Smooth muscle cell (in vitro differentiated cells): ENCODE data around the gene SLC16A3. TPM values are rescaled to one million over a fixed set of nuclear protein-coding genes. Genes with fewer than 3 reads are reported as not detected.

Experiments used
- DNase-seq: peaks from one replicate; lab custom pipeline; 2025; ENCODE audit not compliant: unreplicated experiment; lab: John Stamatoyannopoulos, UW
- H2AFZ ChIP-seq: fragments of 200-600 bp; sonication (generic); 2 replicates; pipeline ENCODE4 v1.6.0; 2016; ENCODE audit warnings: antibody characterized with exemption, low read depth, mild to moderate bottlenecking
- H3F3A ChIP-seq: fragments of 200-600 bp; sonication (generic); 2 replicates; pipeline ENCODE4 v1.6.0; 2017; ENCODE audit warnings: antibody characterized with exemption, low read depth
- H3K27ac ChIP-seq: fragments of 200-600 bp; sonication (generic); 2 replicates; pipeline ENCODE4 v1.5.1; 2016; ENCODE audit warnings: low read depth, mild to moderate bottlenecking
- H3K27me3 ChIP-seq: fragments of 200-600 bp; sonication (generic); 2 replicates; pipeline ENCODE4 v1.6.1; 2016; ENCODE audit warnings: low read depth, mild to moderate bottlenecking
- H3K36me3 ChIP-seq: fragments of 200-600 bp; sonication (generic); 2 replicates; pipeline ENCODE4 v1.5.1; 2016; ENCODE audit warnings: low read depth
- H3K4me1 ChIP-seq: fragments of 200-600 bp; sonication (generic); 2 replicates; pipeline ENCODE4 v1.5.1; 2016; ENCODE audit warnings: low read depth
- H3K4me2 ChIP-seq: fragments of 200-600 bp; sonication (generic); 2 replicates; pipeline ENCODE4 v1.6.0; 2016; ENCODE audit warnings: mild to moderate bottlenecking
- H3K4me3 ChIP-seq: fragments of 200-600 bp; sonication (generic); 2 replicates; pipeline ENCODE4 v1.5.1; 2016; ENCODE audit warnings: mild to moderate bottlenecking
- H3K79me2 ChIP-seq: fragments of 200-600 bp; sonication (generic); 2 replicates; pipeline ENCODE4 v1.6.0; 2016; ENCODE audit warnings: low read depth, mild to moderate bottlenecking
- H3K9ac ChIP-seq: fragments of 200-600 bp; sonication (generic); 2 replicates; pipeline ENCODE4 v1.6.0; 2016; ENCODE audit warnings: low read depth
- H3K9me3 ChIP-seq: fragments of 200-600 bp; sonication (generic); replicated peaks from 2 replicates; pipeline ENCODE4 v1.5.1; 2016; ENCODE audit warnings: low read depth
- H4K20me1 ChIP-seq: fragments of 200-600 bp; sonication (generic); 2 replicates; pipeline ENCODE4 v1.6.0; 2016; ENCODE audit warnings: low read depth
- WGBS: methylation state at CpG from one replicate; pipeline ENCODE4 v1.1.7; 2016; ENCODE audit warnings: low lambda C conversion rate; 5-methylcytosine and 5-hydroxymethylcytosine counted together
- polyA plus RNA-seq: library from polyadenylated mRNA; unstranded; fragments of >200 nt; fragmentation: Nextera tagmentation; extraction: Ambion mirVana; gene quantifications from 2 replicates; pipeline ENCODE4 v1.2.1, GENCODE V29; 2016
- total RNA-seq: library from RNA; depleted of rRNA; stranded (reverse); fragments of >200 nt; gene quantifications from 2 replicates; pipeline ENCODE4 v1.2.3, GENCODE V29; 2014
- TF ChIP-seq, protein P1 (sequence below): fragments of 200-600 bp; sonication (generic); IDR thresholded peaks from 2 replicates; pipeline ENCODE4 v1.5.1; 2017; ENCODE audit warnings: borderline replicate concordance, mild to moderate bottlenecking, antibody characterized with exemption; ENCODE audit not compliant: insufficient read depth, poor library complexity, severe bottlenecking

Gene SLC16A3
- total and polyA plus RNA-seq, 2 experiments from 2014 or later: 83.3 to 180 TPM

DNA sequence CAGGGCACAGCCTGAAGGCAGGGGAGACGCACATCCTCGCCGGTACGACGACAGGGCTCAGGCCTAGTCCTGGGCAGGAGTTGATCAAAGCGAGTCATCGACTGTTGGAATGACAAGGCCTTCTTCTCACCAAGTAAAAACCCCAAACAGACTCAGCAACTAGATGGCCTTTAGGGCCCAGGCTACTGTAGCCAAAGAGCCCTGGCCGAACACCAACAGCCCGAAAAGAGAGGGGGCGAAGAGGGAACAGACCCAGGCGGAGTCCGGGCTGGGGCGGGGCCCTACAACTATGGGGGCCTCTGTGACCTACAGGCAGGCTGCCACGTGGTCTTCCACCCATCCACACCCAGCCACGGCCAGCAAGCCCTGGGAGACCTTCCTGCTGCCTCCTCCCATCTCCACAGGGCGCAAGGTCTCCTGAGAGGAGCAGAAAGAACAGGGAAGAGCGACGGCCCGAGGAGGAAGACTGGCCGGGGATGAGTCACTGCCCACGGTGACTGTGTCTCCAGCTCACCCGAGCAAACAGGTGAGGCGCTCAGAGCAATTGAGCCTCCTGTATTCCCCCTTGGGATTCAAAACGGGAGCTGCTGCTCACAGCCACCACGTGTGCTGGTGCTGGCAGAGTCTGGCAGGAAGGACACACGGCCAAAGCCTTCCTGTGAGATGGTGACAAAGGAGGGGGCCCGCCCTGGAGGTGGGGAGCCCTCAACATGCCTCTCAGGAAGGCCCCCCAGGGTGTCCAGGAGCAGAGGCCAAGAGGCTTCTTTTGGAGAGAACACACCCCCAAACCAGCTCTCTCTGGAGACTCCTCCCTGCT, 17.7 kb downstream of the SLC16A3 start:
- Histone ChIP-seq H4K20me1 (peaks cover 100% of the 10 kb centered on the region), H3K36me3 (peaks cover 7% of the 10 kb centered on the region), H3K79me2 (peaks cover 18% of the 10 kb centered on the region), H3K4me3 (no peak overlapping the region), H2AFZ (no peak overlapping the region), H3K27ac (peak overlapping the region; percentile 84), H3K9ac (no peak overlapping the region), H3K4me2 (no peak overlapping the region), H3K4me1 (no peaks in the 10 kb centered on the region), H3F3A (peaks cover 64% of the 10 kb centered on the region), H3K9me3 (no peaks in the 10 kb centered on the region), H3K27me3 (no peaks in the 10 kb centered on the region)
- DNase-seq: no peak
- WGBS: 78% methylated on average over 27 of the region's 27 CpGs
- TF ChIP-seq, protein P1, sequence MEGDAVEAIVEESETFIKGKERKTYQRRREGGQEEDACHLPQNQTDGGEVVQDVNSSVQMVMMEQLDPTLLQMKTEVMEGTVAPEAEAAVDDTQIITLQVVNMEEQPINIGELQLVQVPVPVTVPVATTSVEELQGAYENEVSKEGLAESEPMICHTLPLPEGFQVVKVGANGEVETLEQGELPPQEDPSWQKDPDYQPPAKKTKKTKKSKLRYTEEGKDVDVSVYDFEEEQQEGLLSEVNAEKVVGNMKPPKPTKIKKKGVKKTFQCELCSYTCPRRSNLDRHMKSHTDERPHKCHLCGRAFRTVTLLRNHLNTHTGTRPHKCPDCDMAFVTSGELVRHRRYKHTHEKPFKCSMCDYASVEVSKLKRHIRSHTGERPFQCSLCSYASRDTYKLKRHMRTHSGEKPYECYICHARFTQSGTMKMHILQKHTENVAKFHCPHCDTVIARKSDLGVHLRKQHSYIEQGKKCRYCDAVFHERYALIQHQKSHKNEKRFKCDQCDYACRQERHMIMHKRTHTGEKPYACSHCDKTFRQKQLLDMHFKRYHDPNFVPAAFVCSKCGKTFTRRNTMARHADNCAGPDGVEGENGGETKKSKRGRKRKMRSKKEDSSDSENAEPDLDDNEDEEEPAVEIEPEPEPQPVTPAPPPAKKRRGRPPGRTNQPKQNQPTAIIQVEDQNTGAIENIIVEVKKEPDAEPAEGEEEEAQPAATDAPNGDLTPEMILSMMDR: no peak

DNA sequence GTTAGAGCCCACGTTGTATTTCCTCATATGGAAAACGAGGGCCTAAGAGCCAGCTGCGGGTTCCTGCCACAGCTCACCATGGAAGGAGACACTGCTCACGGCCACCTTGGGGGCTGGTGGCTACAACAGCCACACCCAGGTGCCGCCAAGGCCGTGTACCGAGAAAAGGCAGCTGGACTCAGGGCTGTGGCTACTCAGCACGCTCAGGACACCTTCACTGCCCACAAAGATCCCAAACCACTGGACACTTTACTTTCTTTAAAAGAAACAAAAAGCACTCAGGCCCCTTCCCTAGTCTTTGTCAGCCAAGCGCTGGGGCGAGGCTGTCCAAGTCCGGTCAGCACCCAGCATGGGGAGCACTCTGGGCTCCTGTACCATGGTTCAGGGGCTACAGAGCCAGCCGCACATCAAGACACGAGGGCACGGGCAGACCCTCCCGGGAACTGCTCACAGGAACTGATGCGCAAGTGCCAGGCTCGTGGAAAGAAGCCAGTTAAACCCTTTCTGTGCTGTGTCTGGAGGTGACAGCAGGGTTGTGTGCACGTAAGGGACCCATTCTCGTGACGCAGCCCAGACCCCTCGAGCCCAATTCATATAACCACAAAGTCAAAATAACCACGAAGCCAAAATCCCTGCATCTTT, 18.5 kb downstream of the SLC16A3 start:
- peaks cover 67% of the 10 kb centered on the region for H3F3A ChIP-seq
- no peak overlapping the region for H3K4me2 ChIP-seq
- H3K4me1 ChIP-seq: no peaks in the 10 kb centered on the region
- peaks cover 25% of the 10 kb centered on the region for H3K79me2 ChIP-seq
- no peak for DNase-seq
- no peak overlapping the region for H2AFZ ChIP-seq
- TF ChIP-seq, protein P1: no peak
- H3K27ac ChIP-seq: peak overlapping the region; percentile 84
- peaks cover 7% of the 10 kb centered on the region for H3K36me3 ChIP-seq
- peaks cover 100% of the 10 kb centered on the region for H4K20me1 ChIP-seq
- H3K4me3 ChIP-seq: no peak overlapping the region
- no peak overlapping the region for H3K9ac ChIP-seq
- H3K9me3 ChIP-seq: no peaks in the 10 kb centered on the region
- WGBS: 90% methylated on average over 22 of the region's 22 CpGs
- H3K27me3 ChIP-seq: no peaks in the 10 kb centered on the region

DNA sequence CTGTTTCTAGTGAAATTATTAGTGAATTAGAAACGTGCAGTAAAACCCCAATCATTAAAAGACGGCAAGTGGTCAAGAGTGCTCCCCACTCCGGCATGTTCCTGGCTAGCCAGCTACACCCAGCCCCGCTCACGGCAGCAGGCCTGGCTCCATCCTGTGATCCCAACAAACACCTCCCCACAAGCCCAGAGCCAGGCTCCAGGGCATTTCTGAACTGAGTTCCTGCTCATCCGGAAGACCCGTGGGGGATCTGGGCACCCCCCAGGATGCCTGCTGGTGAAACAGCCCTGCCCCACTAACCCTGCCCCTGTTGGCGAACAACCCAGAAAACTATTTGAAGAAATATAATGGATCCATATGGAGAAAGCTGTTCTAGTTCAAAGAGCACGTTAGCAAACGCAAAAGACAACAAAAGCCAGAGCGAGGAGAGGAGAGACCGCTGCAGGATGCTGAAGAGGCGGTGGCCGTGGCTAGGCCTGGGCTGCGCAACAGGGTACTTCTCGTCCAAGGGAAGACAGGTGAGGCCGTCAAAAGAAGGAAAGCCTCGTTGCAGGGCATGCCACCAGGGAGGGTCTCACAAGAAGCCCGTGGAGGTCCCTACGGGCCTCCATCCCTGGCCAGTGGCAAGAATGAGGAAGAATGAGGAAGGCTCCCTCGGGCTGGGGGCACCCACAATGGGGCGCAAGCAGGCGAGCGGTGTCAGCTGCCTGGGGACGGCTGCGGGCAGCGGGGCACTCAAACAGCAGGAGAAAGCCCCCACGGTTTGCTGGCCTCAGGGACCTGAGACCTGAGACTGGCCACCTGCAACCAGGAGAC, 19.2 kb downstream of the SLC16A3 start:
- Histone ChIP-seq H3F3A (peaks cover 70% of the 10 kb centered on the region), H3K79me2 (peaks cover 33% of the 10 kb centered on the region), H4K20me1 (peaks cover 100% of the 10 kb centered on the region), H3K4me3 (no peak overlapping the region), H3K4me1 (no peaks in the 10 kb centered on the region), H3K4me2 (no peak overlapping the region), H3K36me3 (peaks cover 7% of the 10 kb centered on the region), H3K9ac (no peak overlapping the region), H3K9me3 (no peaks in the 10 kb centered on the region), H2AFZ (no peak overlapping the region), H3K27me3 (no peaks in the 10 kb centered on the region), H3K27ac (peak overlapping the region; percentile 84)
- 96% methylated on average over 28 of the region's 28 CpGs for WGBS
- DNase-seq: no peak
- TF ChIP-seq, protein P1: no peak
